IPS-15b (cell line): Measurements from ENCODE around the gene YAE1.
"Not testable (repeated sequence)": the region's sequence is repeated elsewhere in the genome, so short reads cannot be mapped to it uniquely, and the experiment has no call there.

Source experiments
- H3K27me3 ChIP-seq: one replicate; pipeline ENCODE4 v1.6.1; 2013; ENCODE audit warnings: low read length; ENCODE audit not compliant: control insufficient read depth, insufficient read depth
- H3K36me3 ChIP-seq: one replicate; pipeline ENCODE4 v1.6.1; 2013; ENCODE audit warnings: low read length; ENCODE audit not compliant: control insufficient read depth, insufficient read depth
- H3K4me1 ChIP-seq: one replicate; pipeline ENCODE4 v1.6.1; 2013; ENCODE audit warnings: mild to moderate bottlenecking, low read length; ENCODE audit not compliant: control insufficient read depth, insufficient read depth
- H3K4me3 ChIP-seq: one replicate; pipeline ENCODE4 v1.5.1; 2013; ENCODE audit warnings: low read depth, low read length
- H3K9ac ChIP-seq: one replicate; pipeline ENCODE4 v1.6.1; 2013; ENCODE audit warnings: low read depth, mild to moderate bottlenecking, low read length
- H3K9me3 ChIP-seq: one replicate; pipeline ENCODE4 v1.6.1; 2013; ENCODE audit warnings: mild to moderate bottlenecking, low read length; ENCODE audit not compliant: control insufficient read depth, insufficient read depth

YAE1 gene

GRCh38 chr7:39534599-39534998, 31.6 kb upstream of the YAE1 start:
- no peak overlapping the region for H3K4me3 ChIP-seq
- no peak overlapping the region for H3K9ac ChIP-seq
- H3K36me3 ChIP-seq, result no peaks in the 10 kb centered on the region
- no peaks in the 10 kb centered on the region for H3K27me3 ChIP-seq
- H3K4me1 ChIP-seq, result peaks cover 8% of the 10 kb centered on the region
- H3K9me3 ChIP-seq, result no peaks in the 10 kb centered on the region

DNA sequence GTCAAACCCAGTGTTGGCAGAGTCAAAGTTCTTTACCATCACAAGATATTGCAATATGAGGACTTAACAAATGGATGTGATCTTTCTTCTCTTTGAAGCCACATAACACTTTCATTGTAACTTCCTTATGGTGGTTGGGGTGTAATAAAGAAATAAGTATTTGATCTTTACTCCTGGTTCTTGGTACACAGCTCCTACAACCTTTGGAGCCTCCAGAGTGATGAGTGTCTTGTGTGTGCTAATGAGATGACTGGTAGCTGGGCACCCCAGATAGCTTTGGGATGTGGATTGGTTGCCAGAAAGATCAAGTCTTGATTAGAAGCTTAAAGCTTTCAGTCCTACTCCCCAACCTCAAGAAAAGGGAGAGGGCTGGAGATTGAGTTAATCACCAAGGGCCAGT, 31.1 kb upstream of the YAE1 start:
- Histone ChIP-seq H3K27me3 (no peaks in the 10 kb centered on the region), H3K9me3 (no peaks in the 10 kb centered on the region), H3K36me3 (no peaks in the 10 kb centered on the region), H3K4me1 (peaks cover 12% of the 10 kb centered on the region), H3K4me3 (no peak overlapping the region), H3K9ac (no peak overlapping the region)

GRCh38 chr7:39535720-39536119, 30.5 kb upstream of the YAE1 start:
- H3K4me1 ChIP-seq, result peaks cover 10% of the 10 kb centered on the region
- H3K9me3 ChIP-seq, result no peaks in the 10 kb centered on the region
- no peaks in the 10 kb centered on the region for H3K36me3 ChIP-seq
- H3K27me3 ChIP-seq, result no peaks in the 10 kb centered on the region
- H3K4me3 ChIP-seq, result no peak overlapping the region
- no peak overlapping the region for H3K9ac ChIP-seq

- Histone ChIP-seq H3K4me1 (peaks cover 8% of the 10 kb centered on the region), H3K9ac (no peak overlapping the region), H3K9me3 (no peaks in the 10 kb centered on the region), H3K4me3 (no peak overlapping the region), H3K36me3 (no peaks in the 10 kb centered on the region), H3K27me3 (no peaks in the 10 kb centered on the region)
These were observed 29.3 kb upstream of the YAE1 start for GRCh38 chr7:39536951-39537350.

DNA sequence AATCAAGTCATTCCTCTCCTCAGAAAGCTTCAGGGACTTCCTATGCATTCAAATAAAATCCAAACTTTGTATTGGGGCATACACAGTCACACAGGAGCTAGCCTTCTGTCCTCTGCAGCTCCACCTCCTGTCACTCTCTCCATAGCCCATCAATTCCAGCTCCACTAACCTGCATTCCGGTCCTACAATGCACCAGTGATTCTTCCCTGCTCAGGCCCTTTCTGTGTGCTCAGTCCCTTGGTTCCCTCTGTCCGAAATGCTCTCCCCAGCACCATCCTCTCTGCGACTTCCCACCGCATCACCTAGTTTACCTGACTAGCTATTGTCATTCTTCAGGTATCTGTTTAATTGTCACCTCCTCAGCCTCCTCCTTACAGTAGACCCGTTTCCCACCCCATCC, 26.4 kb upstream of the YAE1 start:
- Histone ChIP-seq H3K9me3 (no peaks in the 10 kb centered on the region), H3K4me1 (peaks cover 8% of the 10 kb centered on the region), H3K4me3 (no peak overlapping the region), H3K9ac (no peak overlapping the region), H3K36me3 (no peaks in the 10 kb centered on the region), H3K27me3 (no peaks in the 10 kb centered on the region)

- no peak overlapping the region for H3K9ac ChIP-seq
- no peak overlapping the region for H3K4me3 ChIP-seq
- H3K27me3 ChIP-seq, result no peaks in the 10 kb centered on the region
- no peaks in the 10 kb centered on the region for H3K9me3 ChIP-seq
- no peaks in the 10 kb centered on the region for H3K36me3 ChIP-seq
- peaks cover 8% of the 10 kb centered on the region for H3K4me1 ChIP-seq
These were observed 25.9 kb upstream of the YAE1 start for GRCh38 chr7:39540320-39540719.

- Histone ChIP-seq H3K4me3 (no peak overlapping the region), H3K9ac (no peak overlapping the region)
These were observed 24.7 kb upstream of the YAE1 start for GRCh38 chr7:39541511-39541910.

GRCh38 chr7:39544774-39545173, 21.4 kb upstream of the YAE1 start:
- H3K36me3 ChIP-seq, H3K27me3 ChIP-seq, H3K9ac ChIP-seq, H3K4me3 ChIP-seq, H3K4me1 ChIP-seq, H3K9me3 ChIP-seq: not testable (repeated sequence)

More at GRCh38 chr7:39541511-39541910, 24.7 kb upstream of the YAE1 start:
- Histone ChIP-seq H3K27me3 (no peaks in the 10 kb centered on the region), H3K36me3 (no peaks in the 10 kb centered on the region), H3K9me3 (no peaks in the 10 kb centered on the region), H3K4me1 (peaks cover 8% of the 10 kb centered on the region)

DNA sequence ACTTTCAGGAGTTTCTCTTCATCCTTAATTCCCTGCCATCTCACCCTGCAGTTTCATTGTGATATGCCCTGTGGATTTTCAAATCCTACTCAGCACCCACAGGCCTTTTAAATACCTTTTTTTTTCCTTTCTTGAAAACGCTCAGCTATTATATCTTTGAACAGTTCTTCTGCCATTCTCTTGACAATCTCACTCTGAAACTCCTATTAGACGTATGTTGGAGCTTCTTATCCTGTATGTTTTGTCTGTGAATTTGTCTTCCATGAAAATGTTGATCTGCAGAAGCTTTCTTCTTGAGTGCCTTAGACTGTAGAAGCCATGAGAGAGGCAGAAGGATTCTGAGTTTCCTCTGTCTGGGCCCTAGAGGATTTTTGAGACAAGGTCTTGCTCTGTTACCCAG, 18.9 kb upstream of the YAE1 start:
- Histone ChIP-seq H3K9ac (no peak overlapping the region), H3K9me3 (no peaks in the 10 kb centered on the region), H3K4me1 (no peaks in the 10 kb centered on the region), H3K27me3 (no peaks in the 10 kb centered on the region), H3K36me3 (no peaks in the 10 kb centered on the region), H3K4me3 (no peak overlapping the region)

GRCh38 chr7:39550411-39550810, 15.8 kb upstream of the YAE1 start:
- Histone ChIP-seq H3K9me3 (no peaks in the 10 kb centered on the region), H3K4me3 (no peak overlapping the region), H3K9ac (no peak overlapping the region), H3K4me1 (no peaks in the 10 kb centered on the region), H3K27me3 (no peaks in the 10 kb centered on the region), H3K36me3 (no peaks in the 10 kb centered on the region)

DNA sequence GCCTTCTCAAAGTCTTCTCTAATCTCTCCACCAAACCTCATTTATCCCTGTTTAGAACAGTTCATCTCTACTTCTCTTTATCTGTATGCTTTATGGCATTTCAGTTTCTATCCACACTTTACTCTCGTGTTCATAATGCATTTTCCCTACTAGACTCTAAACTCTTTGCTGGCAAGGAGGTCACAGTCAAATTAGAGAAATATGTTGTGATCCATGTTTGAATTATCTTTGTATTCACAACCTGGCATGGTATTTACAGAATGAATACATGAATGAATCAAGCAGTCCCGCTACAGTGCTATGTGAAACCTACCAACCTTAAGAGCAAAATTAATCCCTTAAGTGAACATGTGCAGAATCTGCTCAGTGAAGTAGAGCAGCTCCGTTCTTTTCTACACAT, 12.8 kb upstream of the YAE1 start:
- Histone ChIP-seq H3K4me3 (no peak overlapping the region), H3K36me3 (no peaks in the 10 kb centered on the region), H3K9ac (no peak overlapping the region), H3K4me1 (no peaks in the 10 kb centered on the region), H3K9me3 (no peaks in the 10 kb centered on the region), H3K27me3 (no peaks in the 10 kb centered on the region)

- Histone ChIP-seq H3K9ac (no peak overlapping the region), H3K9me3 (no peaks in the 10 kb centered on the region), H3K4me1 (no peaks in the 10 kb centered on the region), H3K27me3 (no peaks in the 10 kb centered on the region), H3K4me3 (no peak overlapping the region), H3K36me3 (no peaks in the 10 kb centered on the region)
These were observed 11.5 kb upstream of the YAE1 start for GRCh38 chr7:39554583-39555165.
